GM21576 (cell line): Measurements from ENCODE around the gene KRT40.

ENCODE experiments used
- ATAC-seq: cut with Tn5 transposase; IDR thresholded peaks from one replicate; pipeline ENCODE4 v1.9.1; 2021; ENCODE audit warnings: mild to moderate bottlenecking, moderate library complexity; ENCODE audit not compliant: unreplicated experiment

KRT40 gene

DNA sequence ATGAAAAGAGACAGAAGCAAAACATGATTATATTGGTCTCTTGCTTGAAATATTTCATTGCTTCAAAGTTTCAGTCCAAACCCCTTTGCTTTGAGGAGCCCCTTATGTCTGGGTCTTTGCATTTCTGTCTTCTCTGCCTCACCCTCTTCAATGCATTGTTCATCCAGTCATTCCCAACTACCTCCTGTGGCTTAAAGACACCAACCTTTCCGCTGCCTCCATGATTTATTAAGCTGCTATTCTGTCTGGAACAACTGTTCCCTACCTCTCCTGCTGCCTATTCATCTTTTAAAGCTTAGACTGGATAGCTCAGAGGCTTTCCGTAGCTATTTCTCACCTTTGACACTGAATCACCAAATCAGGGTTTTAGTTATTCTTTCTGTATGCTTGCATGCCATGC, 13.2 kb upstream of the KRT40 start:
- ATAC-seq = no peak

DNA sequence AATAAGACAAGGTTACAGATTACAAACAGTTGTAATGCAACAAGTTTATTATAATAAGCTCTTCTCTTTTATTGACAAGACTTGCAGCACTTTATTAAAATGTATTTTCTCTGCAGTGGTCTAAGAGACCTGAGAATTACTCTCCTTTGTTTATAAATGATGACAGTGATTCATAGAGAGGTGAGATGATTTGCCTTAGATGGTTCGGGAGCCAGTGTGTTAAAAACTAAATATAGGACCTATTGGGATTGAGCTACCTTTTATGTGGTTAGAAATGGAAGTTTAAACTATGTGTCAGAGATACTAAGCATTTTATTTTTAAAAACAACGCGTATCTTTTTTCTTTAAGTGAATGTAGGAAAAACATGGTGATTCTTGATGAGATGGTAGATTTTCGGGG, 12.7 kb upstream of the KRT40 start:
- no peak for ATAC-seq

DNA sequence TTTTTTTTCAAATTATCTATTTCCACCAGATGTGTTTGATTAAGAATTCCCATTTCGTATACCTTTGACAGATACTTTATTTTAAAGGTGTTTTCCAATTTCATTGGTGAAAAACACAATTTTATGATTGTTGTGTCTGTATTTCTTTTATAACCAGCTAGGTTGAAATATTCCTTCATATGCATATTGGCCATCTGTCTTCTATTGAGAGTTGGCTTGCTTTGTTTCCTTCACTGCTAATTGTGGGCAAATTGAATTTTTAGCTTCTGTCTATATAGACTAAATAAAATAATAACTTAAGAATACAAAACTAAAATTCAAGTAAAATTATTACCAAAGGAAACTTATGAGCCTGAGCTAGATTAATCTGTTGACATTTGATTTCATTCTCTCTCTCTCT, 11.0 kb upstream of the KRT40 start:
- ATAC-seq = no peak

DNA sequence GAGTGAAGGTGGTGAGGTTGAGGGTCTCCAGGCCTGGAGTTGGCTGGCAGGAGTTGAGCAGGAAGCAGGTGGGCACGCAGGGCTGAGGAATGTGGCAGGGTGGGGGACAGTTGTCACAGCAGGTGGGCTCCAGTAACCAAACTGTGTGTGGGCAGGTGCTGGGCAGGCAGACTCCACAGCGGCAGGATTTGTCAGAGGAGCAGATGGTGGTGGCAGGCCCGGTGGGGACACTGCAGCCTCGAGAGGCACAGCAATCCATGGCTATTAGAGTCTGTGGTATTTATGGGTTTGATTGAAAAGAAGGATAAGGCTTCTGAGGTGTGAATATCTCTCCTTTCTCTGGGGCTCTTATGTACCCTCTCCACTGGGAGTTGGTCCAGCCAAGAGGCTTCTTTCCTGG, 9.7 kb upstream of the KRT40 start, which contains the start of gene KRTAP3-3:
TSS of gene KRTAP3-3 (minus strand) at position 326 of the 400 bp plus-strand sequence. CDS start at position 259, 67 bp downstream.
- ATAC-seq = no peak

DNA sequence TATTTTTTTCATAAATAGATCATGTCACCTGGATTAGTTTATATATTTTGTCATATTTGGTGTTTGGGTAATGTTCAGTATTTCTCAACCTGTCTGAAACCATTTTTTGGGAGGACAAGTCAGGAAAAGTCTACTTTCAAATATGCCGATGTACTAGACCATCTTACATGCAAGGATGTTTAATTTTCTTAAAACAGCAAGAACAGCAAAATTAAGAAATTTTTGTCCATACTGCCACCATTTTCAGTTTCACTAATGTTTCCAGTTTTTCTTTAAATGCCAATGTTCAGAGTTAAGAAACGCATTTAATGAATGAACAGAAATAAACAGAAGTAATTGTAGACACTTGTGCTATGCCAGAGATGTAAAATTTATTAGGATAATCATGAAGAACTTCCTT, 9.0 kb upstream of the KRT40 start:
- ATAC-seq = no peak

DNA sequence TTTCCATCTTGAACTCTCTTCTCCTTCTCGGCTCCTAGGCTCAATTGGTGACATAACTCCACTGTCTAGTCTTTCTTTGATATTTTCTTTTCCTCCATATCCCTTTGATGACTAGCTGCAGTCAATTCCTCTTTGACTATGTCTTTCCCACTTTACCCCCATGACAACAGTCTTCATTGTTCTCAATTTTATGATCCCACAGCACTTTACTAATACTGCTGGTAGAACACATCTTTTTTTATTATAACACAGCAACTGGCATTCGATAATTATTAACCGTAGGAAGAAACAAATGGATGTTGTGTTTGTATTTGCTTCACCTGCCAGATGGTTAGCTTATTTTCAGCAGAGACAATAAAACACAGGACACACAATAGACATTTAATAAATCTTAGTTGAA, 8.5 kb upstream of the KRT40 start:
- ATAC-seq = no peak

DNA sequence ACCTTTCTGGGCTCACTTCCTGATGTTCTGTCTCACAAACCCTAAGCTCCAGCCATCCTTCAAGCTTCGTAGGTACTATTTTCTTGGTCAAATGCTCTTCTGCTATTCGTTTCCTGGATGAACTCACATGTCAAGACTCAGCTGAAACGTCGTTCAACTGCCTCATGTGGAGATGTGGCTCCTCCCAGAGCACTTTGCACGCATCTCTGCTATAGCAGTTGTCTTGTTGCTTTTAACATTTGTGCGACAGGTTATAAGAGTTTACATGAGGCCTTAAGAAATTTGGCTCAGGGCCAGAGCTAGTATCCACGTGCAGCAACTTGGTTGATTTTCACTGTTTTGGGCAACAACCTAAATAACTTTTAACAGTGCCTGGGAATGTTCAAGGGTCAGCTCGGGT, 2.8 kb upstream of the KRT40 start:
- no peak for ATAC-seq

DNA sequence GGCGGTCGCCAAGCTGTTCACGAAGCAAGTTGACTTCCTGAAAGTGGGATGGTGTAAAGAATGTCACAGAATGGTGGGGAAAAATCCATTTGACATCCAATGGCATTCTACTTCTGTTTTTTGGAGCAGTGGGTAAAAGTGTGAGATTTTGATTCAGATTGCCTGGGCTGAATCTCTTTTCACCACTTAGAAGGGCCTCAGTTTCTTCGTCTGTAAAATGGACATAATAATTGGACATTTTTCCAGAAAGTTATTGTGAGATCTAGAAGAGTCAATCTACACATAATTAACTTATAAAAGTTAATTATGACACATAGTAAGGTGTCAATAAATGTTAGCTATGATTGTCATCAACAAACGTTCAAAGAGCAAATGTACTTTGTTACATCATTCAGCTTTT, 3.0 kb downstream of the KRT40 start:
- no peak for ATAC-seq

DNA sequence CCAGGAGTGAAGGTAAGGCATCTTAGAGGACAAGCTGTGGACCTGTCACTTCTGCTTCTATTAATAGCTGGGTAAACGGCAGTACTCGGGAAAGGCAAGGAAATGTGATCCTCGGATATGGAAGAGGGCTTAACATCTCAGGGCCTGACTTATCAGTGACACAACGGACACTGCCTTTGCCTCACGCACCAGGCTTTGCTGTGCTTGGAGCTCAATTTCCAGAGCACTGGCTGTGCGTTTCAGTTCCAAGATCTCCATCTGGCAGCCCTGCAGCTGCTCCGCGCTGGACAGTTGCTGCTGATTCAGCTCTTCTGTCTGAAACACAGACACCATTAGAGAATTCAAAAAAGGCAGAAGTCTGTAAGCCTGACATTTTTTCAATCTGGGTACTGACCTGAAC, 3.5 kb downstream of the KRT40 start:
- no peak for ATAC-seq

DNA sequence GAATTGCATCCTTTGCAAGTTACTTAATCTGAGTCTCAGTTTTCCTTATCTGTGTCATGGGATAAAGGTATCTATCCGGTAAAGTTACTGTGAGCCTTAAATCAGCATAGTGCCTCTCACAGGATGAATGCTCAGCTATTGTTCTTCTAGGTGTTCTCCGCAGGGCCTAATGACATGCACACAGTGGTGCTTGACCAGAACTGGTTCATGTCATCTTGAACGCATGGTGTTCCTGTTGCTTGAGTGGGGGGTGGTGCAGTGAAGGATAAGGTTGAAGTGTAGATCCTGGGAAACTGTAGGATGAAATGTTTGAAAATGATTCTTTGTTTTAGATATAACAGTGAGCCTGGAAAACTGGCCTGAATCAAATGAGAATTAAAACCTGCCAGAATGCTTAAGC, 4.0 kb downstream of the KRT40 start:
- ATAC-seq = no peak

DNA sequence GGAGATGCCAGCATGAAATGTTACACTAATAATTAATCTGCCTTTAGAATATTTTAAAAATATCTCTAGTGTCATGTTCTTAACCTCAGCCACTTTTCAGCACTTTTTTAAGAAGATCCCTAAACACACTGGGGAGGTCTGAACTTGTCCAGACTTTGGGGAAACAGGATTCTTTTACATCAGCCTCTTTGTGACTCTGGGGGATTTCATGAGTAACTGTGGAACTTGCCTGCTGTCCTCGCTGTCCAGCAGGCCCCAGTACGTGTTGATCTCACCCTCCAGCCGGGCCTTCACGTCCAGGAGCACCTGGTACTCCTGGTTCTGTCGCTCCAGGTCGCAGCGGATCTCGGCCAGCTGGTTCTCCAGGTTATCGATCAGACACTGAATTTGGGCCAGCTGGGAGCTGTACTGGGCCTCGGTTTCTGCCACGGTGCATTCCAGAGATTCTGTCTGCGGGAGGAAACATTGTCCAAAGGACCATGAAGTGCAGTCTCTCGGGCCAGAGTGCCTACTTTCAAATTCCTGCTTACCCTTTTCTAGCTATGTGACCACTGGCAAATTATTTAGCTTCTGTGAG, 5.5 kb downstream of the KRT40 start:
- no peak for ATAC-seq

DNA sequence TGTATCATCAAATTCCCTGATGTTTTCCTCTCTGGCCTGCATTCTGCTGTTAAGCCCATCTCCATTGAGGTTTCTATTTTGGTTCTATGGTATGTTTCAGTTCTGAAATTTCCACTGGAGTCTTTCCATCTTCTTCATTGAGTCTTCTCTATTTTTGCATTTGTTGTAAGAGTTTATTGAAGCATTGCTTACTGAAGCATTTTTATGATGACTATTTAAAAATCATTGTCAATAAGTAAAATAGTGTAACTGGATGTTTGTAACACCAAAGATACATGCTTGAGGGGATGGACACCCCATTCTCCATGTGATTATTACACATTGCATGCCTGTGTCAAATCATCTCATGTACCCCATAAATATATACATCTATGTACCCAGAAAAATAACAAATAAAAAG, 8.6 kb downstream of the KRT40 start:
- no peak for ATAC-seq

DNA sequence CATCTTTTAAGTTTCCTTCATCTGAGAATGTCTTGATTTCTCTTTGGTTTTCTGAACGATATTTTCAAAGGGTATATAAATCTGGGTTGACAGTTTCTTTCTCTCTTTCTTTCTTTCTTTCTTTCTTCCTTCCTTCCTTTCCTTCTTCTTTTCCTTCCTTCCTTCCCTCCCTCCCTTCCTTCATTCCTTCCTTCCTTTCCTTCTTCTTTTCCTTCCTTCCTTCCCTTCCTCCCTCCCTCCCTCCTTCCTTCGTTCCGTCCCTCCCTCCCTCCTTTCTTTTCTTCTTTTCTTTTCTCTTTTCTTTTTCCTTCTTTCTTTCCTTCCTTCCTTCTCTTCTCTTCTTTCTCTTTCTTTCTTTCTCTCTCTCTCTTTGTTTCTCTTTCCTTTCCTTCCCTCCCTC, 9.8 kb downstream of the KRT40 start:
- no peak for ATAC-seq

DNA sequence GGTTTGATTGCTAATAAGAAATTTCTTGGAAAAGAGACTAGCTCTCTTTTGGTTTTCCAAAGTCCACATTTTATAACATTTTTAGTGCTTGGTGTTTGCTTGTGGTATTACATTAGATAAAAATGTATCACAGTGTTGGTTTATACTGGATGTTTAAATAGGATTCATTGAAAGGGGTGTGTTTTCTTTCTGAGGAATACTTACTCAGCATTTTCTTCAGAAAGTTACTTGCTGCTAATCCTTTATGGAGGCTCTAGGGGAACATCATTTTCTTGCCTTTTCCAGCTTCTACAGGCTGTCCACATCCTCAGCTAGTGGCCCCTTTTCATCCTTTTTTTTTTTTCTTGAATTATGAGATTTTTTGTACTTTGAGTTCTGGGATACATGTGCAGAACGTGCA, 16.5 kb downstream of the KRT40 start:
- ATAC-seq = no peak

DNA sequence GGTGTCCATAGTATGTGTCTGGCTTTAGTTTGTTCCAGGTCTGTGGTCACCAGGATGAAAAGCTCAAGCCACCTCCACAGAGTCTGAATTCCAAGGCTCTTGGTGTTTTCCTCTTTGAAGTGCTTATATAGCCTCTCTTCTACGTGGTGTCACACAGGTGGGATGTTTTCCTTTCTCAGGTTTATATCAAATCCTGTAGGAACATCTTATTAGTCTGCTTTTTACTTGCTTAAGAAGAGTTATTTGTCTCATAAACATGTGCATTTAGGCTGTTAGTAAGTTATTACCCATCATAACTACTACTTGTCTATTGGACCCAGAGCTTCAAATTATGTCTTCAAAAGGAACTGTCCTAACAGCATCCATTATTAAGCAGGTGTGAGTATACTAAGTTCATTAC, 17.3 kb downstream of the KRT40 start, which contains the start of gene KRT39:
TSS of gene KRT39 (minus strand) at position 101 of the 400 bp plus-strand sequence. CDS start at position 9, 92 bp downstream.
- ATAC-seq = no peak

DNA sequence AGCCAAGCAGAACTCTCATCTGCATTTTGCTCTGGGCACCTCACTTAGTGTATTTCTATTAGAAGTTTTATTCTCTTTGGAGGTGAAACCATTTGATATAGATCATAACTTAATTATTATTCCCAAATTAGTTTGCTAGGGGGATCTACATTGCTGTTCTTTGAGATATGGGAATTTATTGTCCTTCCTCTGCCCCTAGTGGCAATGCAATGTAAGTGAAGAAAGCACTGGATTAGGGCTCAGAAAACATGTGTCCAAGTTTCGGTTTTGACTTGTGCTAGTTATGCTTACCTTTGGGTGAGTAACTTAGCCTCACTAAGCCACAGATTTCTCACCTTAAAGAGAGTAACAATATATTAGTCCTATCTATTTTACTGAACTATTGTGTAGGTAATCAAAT, 20.3 kb downstream of the KRT40 start:
- no peak for ATAC-seq

DNA sequence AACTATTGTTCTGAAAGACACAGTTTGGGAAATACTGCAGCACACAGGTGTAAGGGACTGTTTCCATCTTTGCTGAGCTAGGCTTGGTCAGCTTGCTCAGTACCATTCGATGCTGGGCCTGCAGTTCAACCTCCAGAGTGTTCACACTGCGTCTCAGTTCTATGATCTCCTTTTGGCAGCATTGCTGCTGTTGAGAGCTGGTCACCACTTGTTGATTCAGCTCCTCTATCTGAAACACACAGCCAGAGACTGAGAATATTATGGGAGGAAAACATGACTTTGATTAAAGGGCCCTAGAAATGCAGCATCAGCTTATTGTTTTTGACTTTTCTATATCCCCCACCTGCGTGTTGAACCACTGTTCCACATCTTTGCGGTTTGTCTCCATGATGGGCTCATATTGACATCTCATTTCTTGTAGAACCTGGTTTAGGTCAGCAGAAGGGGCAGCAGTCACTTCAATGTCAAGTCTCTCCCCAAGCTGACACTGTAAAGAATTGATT, 22.0 kb downstream of the KRT40 start:
- ATAC-seq = no peak

DNA sequence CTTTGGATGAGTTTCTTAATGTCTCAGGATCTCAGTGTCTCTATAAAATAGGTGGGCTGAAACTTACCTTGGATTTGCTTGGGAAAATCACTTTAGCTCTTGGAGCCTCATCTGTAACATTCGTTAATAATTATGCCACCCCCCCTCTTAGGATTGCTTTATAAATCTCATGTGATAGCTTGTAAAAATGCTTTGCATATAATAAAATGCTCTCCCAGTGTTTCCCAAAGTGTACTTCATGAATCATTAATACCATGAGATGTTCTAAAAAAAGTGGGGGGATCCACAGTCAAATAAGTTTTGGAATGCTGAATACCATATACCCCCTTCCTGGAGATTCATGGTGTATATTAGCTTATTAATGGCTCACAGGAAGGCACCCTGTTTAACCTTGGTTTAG, 22.5 kb downstream of the KRT40 start:
- ATAC-seq = no peak

DNA sequence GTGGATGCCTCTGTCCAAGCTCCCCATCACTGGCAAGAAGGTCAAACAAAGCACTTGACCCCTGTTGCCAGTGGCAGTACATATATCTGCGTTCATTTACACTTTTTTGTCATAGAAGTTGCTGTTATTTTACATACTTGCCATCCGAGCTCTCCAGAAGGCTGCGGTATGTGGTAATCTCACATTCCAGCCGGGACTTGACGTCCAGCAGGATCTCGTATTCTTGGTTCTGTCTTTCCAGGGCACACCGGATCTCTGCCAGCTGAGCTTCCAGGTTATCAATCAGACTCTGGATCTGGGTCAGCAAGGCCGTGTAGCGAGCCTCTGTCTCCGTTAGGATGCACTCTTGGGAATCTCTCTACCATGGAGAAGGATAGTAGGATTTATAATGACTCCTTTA, 24.0 kb downstream of the KRT40 start:
- no peak for ATAC-seq

DNA sequence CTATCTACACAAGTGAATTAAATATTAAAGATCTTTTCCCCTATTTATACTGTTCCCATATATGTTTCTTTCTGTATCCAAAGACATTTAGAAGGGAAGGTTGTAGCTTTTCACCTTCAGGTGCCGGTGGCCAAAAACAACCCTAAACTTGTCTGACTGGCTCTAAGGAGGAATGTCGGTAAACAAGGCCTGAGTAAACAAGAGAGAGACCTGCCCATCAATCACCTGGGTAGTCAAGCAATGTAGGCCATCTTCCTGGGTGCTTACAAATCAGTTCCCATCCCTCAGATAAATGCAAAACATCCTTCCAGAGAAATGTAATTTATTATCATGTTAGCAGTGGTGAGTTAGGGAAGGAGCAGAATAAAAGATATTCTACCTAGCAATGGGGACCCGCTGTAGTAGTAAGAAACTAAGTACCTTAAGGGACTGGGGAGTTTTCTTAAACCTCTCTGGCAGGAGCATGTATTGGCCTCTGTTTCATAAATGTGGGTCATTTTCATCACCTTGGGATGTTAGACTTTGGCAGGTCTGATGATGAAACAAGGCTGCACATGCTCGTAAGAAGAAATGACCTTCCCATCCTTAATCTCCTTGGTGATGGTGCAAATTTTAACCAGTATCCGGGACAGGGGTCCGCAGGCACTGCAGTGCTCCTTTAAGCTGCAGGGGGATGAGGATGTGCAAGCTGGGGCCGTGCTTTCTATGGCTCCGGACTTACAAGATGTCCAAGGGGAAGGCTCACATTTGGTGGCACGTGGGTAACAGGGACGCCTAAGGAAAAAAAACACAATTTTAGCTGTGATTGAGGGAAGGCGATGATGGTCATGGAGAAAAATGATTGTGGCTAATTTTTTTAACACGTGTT, 25.8 kb downstream of the KRT40 start:
- ATAC-seq = no peak

DNA sequence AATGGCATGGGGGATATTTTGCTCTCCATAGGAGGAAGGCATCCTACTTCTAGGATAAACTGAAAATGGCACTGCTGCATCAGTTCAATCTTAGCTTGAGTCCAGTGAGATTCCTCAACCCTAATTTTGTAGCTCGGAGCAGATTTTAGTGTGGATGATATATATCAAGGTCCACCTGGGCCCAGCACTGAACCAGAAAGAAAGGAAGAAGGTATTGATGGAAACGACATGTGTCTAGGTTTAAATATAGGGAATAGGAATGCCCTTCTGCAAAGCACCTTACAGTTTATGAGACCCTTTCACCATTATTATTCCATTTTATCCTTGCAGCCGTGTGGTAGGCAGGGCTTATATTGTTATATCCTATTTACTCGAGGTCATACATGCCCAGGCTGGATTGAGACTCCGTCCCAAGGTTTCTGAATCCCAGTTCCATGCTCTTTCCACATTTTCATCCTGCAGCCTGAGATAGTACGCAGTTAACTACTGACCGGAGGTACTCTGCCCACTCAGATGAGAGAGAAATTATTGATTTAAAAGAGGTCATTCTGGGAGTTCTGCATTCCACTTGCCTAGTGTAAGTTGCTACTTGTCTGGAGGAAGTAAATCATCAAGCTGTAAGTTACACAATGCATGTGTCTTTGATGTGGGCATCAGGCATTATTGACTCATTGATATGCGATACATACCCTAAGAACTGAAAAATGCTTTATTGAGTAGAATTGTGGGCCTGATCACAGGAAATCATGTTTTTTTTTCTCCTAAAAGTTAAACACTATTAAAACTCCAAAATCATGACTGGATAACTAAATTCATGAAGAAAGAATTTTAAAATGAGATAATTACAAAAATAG, 27.5 kb downstream of the KRT40 start:
- ATAC-seq = no peak
